MM.1S (cell line): Measurements from ENCODE around the gene ZNF107.

Experiments used
- DNase-seq: peaks from one replicate; pipeline ENCODE4 v3.0.0-alpha.2; 2015
- H2AFZ ChIP-seq: fragments of 300-600 bp; sonication (generic); 2 replicates; pipeline ENCODE4 v1.6.0; 2016; ENCODE audit warnings: antibody characterized with exemption, low read length
- H3F3A ChIP-seq: fragments of 300-600 bp; sonication (generic); 2 replicates; pipeline ENCODE4 v1.6.1; 2016; ENCODE audit warnings: mild to moderate bottlenecking, antibody characterized with exemption, low read length, moderate library complexity, mixed read lengths; ENCODE audit not compliant: insufficient read depth
- H3K27ac ChIP-seq: fragments of 300-600 bp; sonication (generic); 2 replicates; pipeline ENCODE4 v1.5.1; 2016; ENCODE audit warnings: mild to moderate bottlenecking, low read length
- H3K27me3 ChIP-seq: fragments of 300-600 bp; sonication (generic); replicated peaks from 2 replicates; pipeline ENCODE4 v1.6.0; 2016; ENCODE audit warnings: low read length; ENCODE audit not compliant: insufficient read depth
- H3K36me3 ChIP-seq: fragments of 300-600 bp; sonication (generic); replicated peaks from 2 replicates; pipeline ENCODE4 v1.6.1; 2016; ENCODE audit warnings: mild to moderate bottlenecking, low read length, mixed read lengths; ENCODE audit not compliant: insufficient read depth
- H3K4me1 ChIP-seq: fragments of 300-600 bp; sonication (generic); 2 replicates; pipeline ENCODE4 v1.6.1; 2016; ENCODE audit warnings: low read length, mixed read lengths
- H3K4me2 ChIP-seq: fragments of 300-600 bp; sonication (generic); 2 replicates; pipeline ENCODE4 v1.6.0; 2016; ENCODE audit warnings: low read depth, low read length
- H3K4me3 ChIP-seq: fragments of 300-600 bp; sonication (generic); 2 replicates; pipeline ENCODE4 v1.5.1; 2016; ENCODE audit warnings: low read length, mixed read lengths
- H3K79me2 ChIP-seq: fragments of 300-600 bp; sonication (generic); 2 replicates; pipeline ENCODE4 v1.6.1; 2016; ENCODE audit warnings: mixed run types, low read length, mixed read lengths
- H3K9ac ChIP-seq: fragments of 300-600 bp; sonication (generic); 2 replicates; pipeline ENCODE4 v1.6.1; 2016; ENCODE audit warnings: low read length, mixed read lengths
- H3K9me2 ChIP-seq: fragments of 300-600 bp; sonication (generic); replicated peaks from 2 replicates; pipeline ENCODE4 v1.6.1; 2016; ENCODE audit warnings: mild to moderate bottlenecking, low read length, mixed read lengths; ENCODE audit not compliant: insufficient read depth
- H3K9me3 ChIP-seq: fragments of 300-600 bp; sonication (generic); replicated peaks from 2 replicates; pipeline ENCODE4 v1.6.1; 2016; ENCODE audit warnings: mild to moderate bottlenecking, low read length, mixed read lengths; ENCODE audit not compliant: insufficient read depth
- H4K20me1 ChIP-seq: fragments of 300-600 bp; sonication (generic); 2 replicates; pipeline ENCODE4 v1.6.1; 2016; ENCODE audit warnings: mild to moderate bottlenecking, low read length, moderate library complexity, mixed read lengths; ENCODE audit not compliant: insufficient read depth
- CTCF ChIP-seq: fragments of 300-600 bp; sonication (generic); IDR thresholded peaks from 2 replicates; pipeline ENCODE4 v1.5.1; 2016; ENCODE audit warnings: antibody characterized with exemption, low read length, mixed read lengths
- EZH2 ChIP-seq: fragments of 300-600 bp; sonication (generic); optimal IDR thresholded peaks from 2 replicates; pipeline ENCODE3; 2017; ENCODE audit warnings: low read depth, mild to moderate bottlenecking, antibody characterized with exemption, low read length, mixed read lengths
- EZH2phosphoT487 ChIP-seq: fragments of 300-600 bp; sonication (generic); IDR thresholded peaks from 2 replicates; pipeline ENCODE4 v1.6.1; 2018; ENCODE audit warnings: antibody characterized with exemption, low read length

ZNF107 gene

DNA sequence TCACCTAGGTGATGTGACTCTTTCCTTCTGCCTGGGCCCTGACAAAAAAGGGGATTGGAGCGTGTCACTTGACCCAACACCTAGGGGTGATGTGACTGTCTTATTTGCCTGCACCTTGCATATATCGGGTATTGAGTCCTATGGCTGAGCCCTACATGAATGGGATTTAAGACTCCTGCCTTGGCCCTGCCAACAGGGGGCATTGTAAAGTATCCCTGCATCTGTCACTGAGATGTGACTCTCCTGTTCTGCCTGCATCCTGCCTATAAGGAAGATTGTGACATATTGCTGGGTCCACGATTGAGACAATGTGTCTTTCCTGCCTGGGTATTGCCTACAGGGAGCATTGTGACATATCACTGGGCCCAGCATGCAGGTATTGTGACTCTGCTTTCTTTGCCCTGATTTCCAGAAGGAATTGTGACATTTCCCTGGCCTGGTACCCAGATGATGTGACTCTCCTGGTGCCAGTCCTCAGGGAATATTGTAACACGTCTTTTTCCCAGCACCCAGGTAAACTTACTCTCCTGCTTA lies 14.2 kb upstream of the ZNF107 start:
- Histone ChIP-seq H3K79me2 (no peaks in the 10 kb centered on the region), H3K9ac (no peak overlapping the region), H3K4me2 (no peak overlapping the region), H3K36me3 (no peaks in the 10 kb centered on the region), H3K9me2 (no peaks in the 10 kb centered on the region), H4K20me1 (no peaks in the 10 kb centered on the region), H3K27me3 (no peaks in the 10 kb centered on the region), H3K9me3 (no peaks in the 10 kb centered on the region), H3K4me1 (no peaks in the 10 kb centered on the region), H3F3A (no peaks in the 10 kb centered on the region), H2AFZ (no peak overlapping the region), H3K4me3 (no peak overlapping the region), H3K27ac (no peak overlapping the region)
- no peak for DNase-seq
- TF ChIP-seq EZH2phosphoT487: no peak
- no peak for TF ChIP-seq EZH2
- no peak for TF ChIP-seq CTCF

DNA sequence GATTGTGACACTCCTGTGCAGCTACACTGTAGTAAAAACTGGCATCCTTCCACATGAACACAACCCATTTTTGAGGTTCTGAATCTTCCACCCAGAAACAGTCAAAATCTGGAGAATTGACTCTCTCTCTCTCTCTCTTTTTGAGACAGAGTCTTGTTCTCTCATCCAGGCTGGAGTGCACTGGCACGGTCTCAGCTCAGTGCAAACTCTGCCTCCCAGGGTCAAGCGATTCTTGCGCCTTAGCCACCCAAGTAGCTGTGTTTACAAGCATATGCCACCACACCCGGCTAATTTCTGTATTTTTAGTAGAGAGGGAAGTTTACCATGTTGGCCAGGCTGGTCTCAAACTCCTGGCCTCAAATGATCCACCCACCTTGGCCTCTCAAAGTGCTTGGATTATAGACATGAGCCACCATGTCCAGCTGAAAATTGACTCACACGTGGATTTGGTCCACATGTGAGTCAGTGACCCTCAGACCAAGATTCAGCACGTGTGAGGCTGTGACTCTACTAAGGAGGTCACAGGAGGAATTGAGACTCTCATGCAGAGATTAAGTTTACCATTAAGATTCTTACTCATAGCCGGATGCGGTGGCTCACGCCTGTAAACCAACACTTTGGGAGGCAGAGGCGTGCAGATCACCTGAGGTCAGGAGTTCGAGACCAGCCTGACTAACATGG lies 12.1 kb upstream of the ZNF107 start:
- no peak for DNase-seq
- Histone ChIP-seq H3K9me3 (no peaks in the 10 kb centered on the region), H3K27me3 (no peaks in the 10 kb centered on the region), H3K79me2 (no peaks in the 10 kb centered on the region), H3K4me3 (no peak overlapping the region), H4K20me1 (no peaks in the 10 kb centered on the region), H3K4me1 (no peaks in the 10 kb centered on the region), H3K36me3 (no peaks in the 10 kb centered on the region), H3F3A (no peaks in the 10 kb centered on the region), H3K4me2 (no peak overlapping the region), H3K9ac (no peak overlapping the region), H3K27ac (no peak overlapping the region), H2AFZ (no peak overlapping the region), H3K9me2 (no peaks in the 10 kb centered on the region)
- TF ChIP-seq EZH2 (no peak), EZH2phosphoT487 (no peak), CTCF (no peak)

- Histone ChIP-seq H3K4me2 (no peak overlapping the region), H3K79me2 (no peaks in the 10 kb centered on the region), H3F3A (no peaks in the 10 kb centered on the region), H3K27me3 (no peaks in the 10 kb centered on the region), H2AFZ (no peak overlapping the region), H4K20me1 (no peaks in the 10 kb centered on the region), H3K9ac (no peak overlapping the region), H3K4me1 (no peaks in the 10 kb centered on the region), H3K27ac (no peak overlapping the region), H3K9me2 (no peaks in the 10 kb centered on the region), H3K36me3 (no peaks in the 10 kb centered on the region), H3K9me3 (no peaks in the 10 kb centered on the region), H3K4me3 (no peak overlapping the region)
- DNase-seq: no peak
- TF ChIP-seq CTCF (no peak), EZH2 (no peak), EZH2phosphoT487 (no peak)
Measured at GRCh38 chr7:64654796-64655548, 11.0 kb upstream of the ZNF107 start.
